Loucy (cell line): Measurements from ENCODE around the gene MPP4.

Source experiments
- H2AFZ ChIP-seq: fragments of 200-600 bp; sonication (generic); 2 replicates; pipeline ENCODE4 v1.6.0; 2016; ENCODE audit warnings: antibody characterized with exemption, mild to moderate bottlenecking, low read length, moderate library complexity
- H3F3A ChIP-seq: fragments of 200-600 bp; 2 replicates; pipeline ENCODE4 v1.6.0; 2016; ENCODE audit warnings: antibody characterized with exemption, low read depth, mild to moderate bottlenecking
- H3K27me3 ChIP-seq: fragments of 200-600 bp; sonication (generic); 2 replicates; pipeline ENCODE4 v1.6.1; 2014; ENCODE audit warnings: low read length, mild to moderate bottlenecking; ENCODE audit not compliant: insufficient read depth, poor library complexity, severe bottlenecking
- H3K36me3 ChIP-seq: fragments of 200-600 bp; sonication (generic); 2 replicates; pipeline ENCODE4 v1.6.1; 2016; ENCODE audit warnings: low read length; ENCODE audit not compliant: insufficient read depth
- H3K4me1 ChIP-seq: fragments of 200-600 bp; sonication (generic); 2 replicates; pipeline ENCODE4 v1.5.1; 2014; ENCODE audit warnings: low read length, mild to moderate bottlenecking; ENCODE audit not compliant: insufficient read depth, poor library complexity, severe bottlenecking
- H3K4me2 ChIP-seq: fragments of 200-600 bp; sonication (generic); 2 replicates; pipeline ENCODE4 v1.6.0; 2014; ENCODE audit warnings: antibody characterized with exemption, low read length, low read depth, mild to moderate bottlenecking; ENCODE audit not compliant: poor library complexity, severe bottlenecking
- H3K4me3 ChIP-seq: fragments of 200-600 bp; sonication (generic); 2 replicates; pipeline ENCODE4 v1.5.1; 2014; ENCODE audit warnings: low read length, mild to moderate bottlenecking, mixed read lengths; ENCODE audit not compliant: poor library complexity, severe bottlenecking
- H3K79me2 ChIP-seq: fragments of 200-600 bp; sonication (generic); 2 replicates; pipeline ENCODE4 v1.6.1; 2014; ENCODE audit warnings: low read length; ENCODE audit not compliant: insufficient read depth
- H3K9ac ChIP-seq: fragments of 200-600 bp; sonication (generic); 2 replicates; pipeline ENCODE4 v1.6.0; 2014; ENCODE audit warnings: mild to moderate bottlenecking, low read depth, low read length, moderate library complexity; ENCODE audit not compliant: poor library complexity, severe bottlenecking
- H3K9me2 ChIP-seq: fragments of 200-600 bp; sonication (generic); replicated peaks from 2 replicates; pipeline ENCODE4 v1.6.1; 2016; ENCODE audit warnings: low read depth, low read length, mixed read lengths
- H3K9me3 ChIP-seq: fragments of 200-600 bp; sonication (generic); 2 replicates; pipeline ENCODE4 v1.6.1; 2014; ENCODE audit warnings: mild to moderate bottlenecking, antibody characterized with exemption, low read length, low read depth; ENCODE audit not compliant: insufficient read depth
- H4K20me1 ChIP-seq: fragments of 200-600 bp; sonication (generic); 2 replicates; pipeline ENCODE4 v1.6.0; 2014; ENCODE audit warnings: antibody characterized with exemption, low read length, mild to moderate bottlenecking; ENCODE audit not compliant: insufficient read depth, poor library complexity, severe bottlenecking
- CTCF ChIP-seq: fragments of 200-600 bp; sonication (generic); conservative IDR thresholded peaks from 2 replicates; pipeline ENCODE4 v1.5.1; 2014; ENCODE audit warnings: mild to moderate bottlenecking, antibody characterized with exemption, low read length
- EZH2phosphoT487 ChIP-seq: fragments of 200-600 bp; IDR thresholded peaks from 2 replicates; pipeline ENCODE4 v1.6.1; 2018; ENCODE audit warnings: antibody characterized with exemption, mild to moderate bottlenecking, moderate library complexity, borderline replicate concordance

The MPP4 gene

GRCh38 chr2:201639205-201639604 lies 59.2 kb downstream of the MPP4 start:
- H3K79me2 ChIP-seq, result peaks cover 28% of the 10 kb centered on the region
- peak overlapping the region; percentile 94 for H3K4me2 ChIP-seq
- H3K9ac ChIP-seq, result no peak overlapping the region
- TF ChIP-seq EZH2phosphoT487, result no peak
- no peak for TF ChIP-seq CTCF
- no peak overlapping the region for H2AFZ ChIP-seq
- H3K4me3 ChIP-seq, result no peak overlapping the region
- H3K9me3 ChIP-seq, result no peaks in the 10 kb centered on the region
- no peaks in the 10 kb centered on the region for H4K20me1 ChIP-seq
- no peaks in the 10 kb centered on the region for H3K9me2 ChIP-seq
- no peaks in the 10 kb centered on the region for H3K27me3 ChIP-seq
- peaks cover 28% of the 10 kb centered on the region; the same call in 1 of the 2 replicates for H3K36me3 ChIP-seq
- H3F3A ChIP-seq, result no peaks in the 10 kb centered on the region
- H3K4me1 ChIP-seq, result peaks cover 24% of the 10 kb centered on the region

GRCh38 chr2:201638326-201638725 lies 60.1 kb downstream of the MPP4 start:
- no peak overlapping the region for H3K9ac ChIP-seq

GRCh38 chr2:201633661-201634249 lies 64.7 kb downstream of the MPP4 start:
- Histone ChIP-seq H3K4me1 (no peaks in the 10 kb centered on the region), H3K79me2 (0 out of 2 replicates have a peak, but pooled peaks cover 2% of the 10 kb centered on the region), H3K9me2 (no peaks in the 10 kb centered on the region), H4K20me1 (no peaks in the 10 kb centered on the region), H3K9ac (no peak overlapping the region), H3F3A (no peaks in the 10 kb centered on the region), H3K9me3 (no peaks in the 10 kb centered on the region), H3K36me3 (peaks cover 73% of the 10 kb centered on the region), H3K4me2 (no peak overlapping the region), H3K4me3 (no peak overlapping the region), H2AFZ (no peak overlapping the region), H3K27me3 (no peaks in the 10 kb centered on the region)
- TF ChIP-seq CTCF, result no peak
- TF ChIP-seq EZH2phosphoT487, result no peak

More at GRCh38 chr2:201638326-201638725, 60.1 kb downstream of the MPP4 start:
- peaks cover 16% of the 10 kb centered on the region for H3K4me1 ChIP-seq
- no peaks in the 10 kb centered on the region for H3K9me3 ChIP-seq
- no peaks in the 10 kb centered on the region for H4K20me1 ChIP-seq
- no peak overlapping the region for H3K4me2 ChIP-seq
- H3K79me2 ChIP-seq, result peaks cover 28% of the 10 kb centered on the region
- TF ChIP-seq CTCF, result no peak
- TF ChIP-seq EZH2phosphoT487, result no peak
- H3K4me3 ChIP-seq, result no peak overlapping the region
- no peaks in the 10 kb centered on the region for H3K9me2 ChIP-seq
- H3K27me3 ChIP-seq, result no peaks in the 10 kb centered on the region
- H2AFZ ChIP-seq, result no peak overlapping the region
- H3F3A ChIP-seq, result no peaks in the 10 kb centered on the region
- peaks cover 37% of the 10 kb centered on the region; the same call in 1 of the 2 replicates for H3K36me3 ChIP-seq
